AG10803 (cell line): ENCODE data around the gene TNXB.

Experiments
- DNase-seq: peaks from one replicate; pipeline ENCODE4 v3.0.0; 2010; ENCODE audit warnings: low read depth
- H3K4me3 ChIP-seq: 2 replicates; pipeline ENCODE4 v1.5.1; 2011; ENCODE audit warnings: mild to moderate bottlenecking, low read length, control low read depth
- TF ChIP-seq, protein P1 (sequence below): conservative IDR thresholded peaks from 2 replicates; pipeline ENCODE4 v1.5.1; 2011; ENCODE audit warnings: mild to moderate bottlenecking, low read length, control low read depth, inconsistent platforms

Gene TNXB

DNA sequence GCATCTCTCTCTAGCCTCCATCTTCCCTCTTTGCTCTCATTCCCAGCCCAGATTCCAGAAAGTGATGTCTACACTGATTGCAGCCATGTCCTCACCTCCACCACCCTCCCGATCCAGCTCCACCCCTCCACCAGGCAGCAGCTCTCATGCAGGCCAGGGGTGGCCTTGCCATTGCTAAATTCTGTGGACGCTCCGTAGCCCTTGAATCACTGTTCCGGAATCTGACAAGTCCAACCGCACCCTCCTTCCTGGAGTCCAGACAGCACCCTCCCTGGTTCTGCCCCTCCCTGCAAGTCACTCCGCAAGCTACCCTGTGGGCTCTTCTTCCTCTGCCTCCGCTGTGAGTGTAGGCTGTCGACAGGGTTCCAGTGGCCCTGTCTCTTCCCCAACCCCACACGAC is 26.2 kb downstream of the TNXB start:
- TF ChIP-seq, protein P1, sequence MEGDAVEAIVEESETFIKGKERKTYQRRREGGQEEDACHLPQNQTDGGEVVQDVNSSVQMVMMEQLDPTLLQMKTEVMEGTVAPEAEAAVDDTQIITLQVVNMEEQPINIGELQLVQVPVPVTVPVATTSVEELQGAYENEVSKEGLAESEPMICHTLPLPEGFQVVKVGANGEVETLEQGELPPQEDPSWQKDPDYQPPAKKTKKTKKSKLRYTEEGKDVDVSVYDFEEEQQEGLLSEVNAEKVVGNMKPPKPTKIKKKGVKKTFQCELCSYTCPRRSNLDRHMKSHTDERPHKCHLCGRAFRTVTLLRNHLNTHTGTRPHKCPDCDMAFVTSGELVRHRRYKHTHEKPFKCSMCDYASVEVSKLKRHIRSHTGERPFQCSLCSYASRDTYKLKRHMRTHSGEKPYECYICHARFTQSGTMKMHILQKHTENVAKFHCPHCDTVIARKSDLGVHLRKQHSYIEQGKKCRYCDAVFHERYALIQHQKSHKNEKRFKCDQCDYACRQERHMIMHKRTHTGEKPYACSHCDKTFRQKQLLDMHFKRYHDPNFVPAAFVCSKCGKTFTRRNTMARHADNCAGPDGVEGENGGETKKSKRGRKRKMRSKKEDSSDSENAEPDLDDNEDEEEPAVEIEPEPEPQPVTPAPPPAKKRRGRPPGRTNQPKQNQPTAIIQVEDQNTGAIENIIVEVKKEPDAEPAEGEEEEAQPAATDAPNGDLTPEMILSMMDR, result no peak
- H3K4me3 ChIP-seq, result no peak overlapping the region
- DNase-seq, result peak; percentile 97

DNA sequence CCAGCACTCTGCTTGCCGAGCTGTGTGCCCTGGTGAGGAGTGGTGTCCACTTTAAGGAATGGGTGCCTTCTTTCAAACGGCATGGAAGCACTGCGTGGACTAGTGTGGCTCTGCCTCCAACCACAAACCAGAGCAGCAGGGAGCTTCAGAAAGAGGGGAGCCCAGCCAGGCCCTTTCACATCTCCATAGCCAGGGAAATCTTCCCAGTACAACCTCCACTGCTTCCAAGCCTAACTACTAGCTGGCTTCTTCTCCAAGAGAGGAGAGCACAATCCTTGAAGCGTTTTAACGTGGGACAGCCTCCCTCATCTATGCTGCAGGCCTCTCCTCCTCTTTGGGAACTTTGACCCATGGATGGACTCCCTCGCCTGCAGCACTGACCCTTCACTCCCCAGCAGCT is 26.7 kb downstream of the TNXB start:
- no peak overlapping the region for H3K4me3 ChIP-seq
- DNase-seq, result peak; percentile 11

DNA sequence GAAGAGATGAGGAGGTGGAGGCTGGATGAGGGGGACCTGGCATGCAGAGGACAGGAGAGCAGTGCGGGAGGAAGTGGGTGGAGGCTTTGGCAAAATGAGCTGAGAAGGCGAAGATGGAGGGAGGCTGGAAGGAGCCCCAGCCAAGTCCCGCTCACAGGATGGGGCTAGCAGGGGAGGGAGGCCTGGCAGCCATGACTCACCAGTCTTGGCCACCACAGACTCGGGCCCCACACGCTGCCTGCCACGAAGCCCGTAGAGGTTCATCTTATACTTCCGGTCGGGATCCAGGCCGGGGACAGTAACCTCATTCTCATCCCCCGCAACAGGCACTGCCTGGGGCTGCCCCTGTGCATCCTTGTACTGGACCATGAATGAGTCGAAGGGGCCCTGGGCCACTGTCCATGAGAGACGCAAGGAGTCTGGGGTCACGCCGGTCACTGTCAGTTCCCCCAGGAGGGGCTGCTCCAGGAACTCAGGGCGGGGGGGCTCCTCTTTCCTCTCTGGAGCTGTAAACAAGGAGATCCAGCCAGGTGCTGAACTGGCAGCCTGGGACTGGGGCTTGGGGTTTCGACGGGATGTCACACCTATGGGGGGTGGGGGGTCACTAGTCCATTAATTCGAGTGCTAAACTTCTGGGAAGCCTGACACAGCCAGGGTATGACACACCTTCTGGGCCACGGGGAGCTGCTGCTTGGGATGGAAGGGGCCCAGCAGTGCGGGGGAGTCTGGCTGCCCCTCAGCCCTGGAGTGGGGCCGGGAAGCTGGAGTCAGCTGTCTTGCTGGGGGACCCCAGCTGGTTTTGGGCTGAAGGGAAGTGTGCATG is 27.8 kb downstream of the TNXB start:
- DNase-seq, result peak; percentile 94
- H3K4me3 ChIP-seq, result no peak overlapping the region
- TF ChIP-seq, protein P1, result no peak

More for the DNA sequence above, 26.7 kb downstream of the TNXB start:
- TF ChIP-seq, protein P1, result no peak

DNA sequence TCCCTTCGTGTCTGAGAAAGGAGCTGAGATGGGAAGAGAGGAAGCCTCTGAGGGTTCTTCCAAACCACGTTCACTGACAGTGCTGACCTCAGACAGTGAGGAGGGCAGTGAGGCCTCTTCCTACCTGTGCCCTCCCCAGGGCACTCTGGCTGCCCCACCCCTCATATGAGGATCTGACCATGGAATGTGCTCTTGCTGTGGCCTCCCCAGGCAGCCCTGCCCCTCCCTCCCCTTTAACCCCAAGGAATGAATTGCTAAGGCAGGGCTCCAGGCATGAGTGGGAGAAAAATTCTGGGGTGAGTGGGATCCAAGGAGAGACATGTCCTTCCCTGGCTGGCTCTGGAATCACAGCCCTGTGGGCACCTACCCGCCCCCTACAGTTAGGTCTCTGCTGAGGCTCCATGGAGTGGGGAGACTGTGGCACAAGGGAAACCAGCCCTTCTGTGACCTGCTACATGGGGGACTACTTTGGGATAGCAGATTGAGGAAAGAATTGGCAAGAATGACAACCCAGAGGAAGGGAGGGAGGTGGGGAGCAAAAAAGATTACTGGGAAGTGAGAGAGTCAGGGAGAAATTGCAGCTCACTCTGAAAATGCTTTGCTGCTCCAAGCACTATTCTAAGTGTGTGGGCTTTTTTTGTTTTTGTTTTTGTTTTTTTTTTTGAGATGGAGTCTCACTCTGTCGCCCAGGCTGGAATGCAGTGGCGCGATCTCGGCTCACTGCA is 29.4 kb downstream of the TNXB start:
- DNase-seq, result peak; percentile 20
- TF ChIP-seq, protein P1, result no peak
- no peak overlapping the region for H3K4me3 ChIP-seq

DNA sequence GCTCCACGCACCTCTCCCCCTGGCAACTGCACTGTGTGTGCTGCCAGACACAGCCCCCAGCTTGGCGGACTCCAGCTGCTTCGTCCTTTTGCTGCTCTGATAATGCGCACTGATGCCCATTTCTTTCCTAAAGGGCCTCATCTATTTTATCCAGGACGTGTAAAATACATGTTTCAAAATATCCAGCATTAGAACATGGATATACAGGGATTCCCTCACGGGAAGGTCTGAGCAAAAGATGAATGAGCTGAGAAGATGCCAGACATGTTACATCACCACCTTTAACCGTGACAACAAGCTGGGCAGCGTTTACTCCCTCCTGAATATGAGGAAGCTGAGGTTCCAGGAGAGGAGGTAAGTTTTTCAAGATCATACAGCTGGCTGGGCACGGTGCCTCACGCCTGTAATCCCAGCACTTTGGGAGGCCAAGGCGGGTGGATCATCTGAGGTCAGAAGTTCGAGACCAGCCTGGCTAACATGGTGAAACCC is 32.8 kb downstream of the TNXB start:
- peak; percentile 92 for DNase-seq
- H3K4me3 ChIP-seq, result no peak overlapping the region
- TF ChIP-seq, protein P1, result no peak

DNA sequence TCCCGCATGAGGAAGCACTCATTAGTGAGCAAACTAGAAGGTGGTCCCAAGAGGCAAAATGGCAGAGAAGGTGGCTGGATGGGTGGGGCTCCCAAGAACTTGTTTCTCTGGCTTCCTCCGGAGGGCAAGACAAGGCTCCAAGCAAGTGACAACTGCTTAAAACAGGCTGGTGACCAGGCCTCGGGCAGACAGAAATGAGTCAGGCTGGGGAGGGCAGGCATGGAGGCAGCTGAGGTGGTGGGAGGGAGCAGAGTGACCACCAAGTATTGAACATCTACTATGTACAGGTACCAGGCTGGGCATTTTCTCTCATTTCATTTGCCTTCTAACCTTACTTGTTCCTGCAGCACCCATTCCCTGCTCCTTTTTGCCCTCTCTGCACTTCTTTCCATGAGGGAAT is 33.4 kb downstream of the TNXB start:
- TF ChIP-seq, protein P1, result no peak
- DNase-seq, result no peak
- no peak overlapping the region for H3K4me3 ChIP-seq

DNA sequence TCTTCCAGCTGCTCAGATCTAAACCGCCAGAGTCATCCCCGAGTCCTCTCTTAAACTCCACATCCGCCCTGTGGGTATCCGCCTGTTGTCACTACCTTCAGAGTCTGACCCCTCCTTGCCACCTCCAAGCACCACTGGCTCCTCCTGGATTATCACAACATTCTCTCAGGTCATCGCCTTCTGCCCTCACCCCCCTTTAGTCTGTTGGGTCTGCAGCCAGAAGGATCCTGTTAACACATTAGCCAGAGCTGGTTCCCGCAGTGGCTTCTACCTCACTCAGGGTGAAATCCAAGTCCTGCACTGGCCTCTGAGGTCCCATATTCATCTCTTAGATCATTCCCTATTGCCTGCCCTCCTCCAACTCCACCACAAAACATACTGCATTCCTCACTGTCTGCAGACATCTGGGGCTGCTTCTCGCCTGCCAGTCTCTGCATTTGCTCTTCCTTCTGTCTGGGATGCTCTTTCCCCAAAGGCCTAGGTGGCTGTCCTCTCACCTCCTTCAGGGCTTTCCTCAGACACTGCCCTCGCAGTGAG is 34.1 kb downstream of the TNXB start:
- TF ChIP-seq, protein P1, result no peak
- DNase-seq, result peak; percentile 84
- no peak overlapping the region for H3K4me3 ChIP-seq
